HPDE6-E6E7 (cell line): Measurements from ENCODE around the gene CMTR2.
A peak's percentile ranks its signal among the peaks of the same experiment; 100 is the strongest.

Experiments used
- DNase-seq: peaks from one replicate; pipeline ENCODE4 v3.0.0; 2011; ENCODE audit warnings: missing footprints; ENCODE audit errors: extremely low spot score

The CMTR2 gene

GRCh38 chr16:71276589-71277334 lies 12.4 kb downstream of the CMTR2 start:
- no peak for DNase-seq

- DNase-seq, result no peak
These were observed 15.8 kb downstream of the CMTR2 start for GRCh38 chr16:71273384-71273783.

- no peak for DNase-seq
These were observed 24.9 kb downstream of the CMTR2 start for GRCh38 chr16:71264299-71264698.

DNA sequence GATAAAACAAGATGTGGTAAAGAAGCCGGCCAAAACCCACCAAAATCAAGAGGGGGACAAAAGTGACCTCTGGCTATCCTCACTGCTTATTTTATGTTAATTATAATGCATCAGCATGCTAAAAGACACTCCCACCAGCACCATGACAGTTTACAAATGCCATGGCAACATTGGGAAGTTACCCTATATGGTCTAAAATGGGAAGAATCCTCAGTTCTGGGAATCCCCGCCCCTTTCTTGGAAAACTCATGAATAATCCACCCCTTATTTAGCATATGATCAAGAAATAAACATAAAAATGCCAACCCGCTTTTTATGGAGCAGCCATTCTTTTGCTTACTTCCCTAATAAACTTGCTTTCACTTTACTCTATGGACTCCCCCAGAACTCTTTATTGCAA lies 25.6 kb downstream of the CMTR2 start:
- DNase-seq, result no peak

- DNase-seq, result no peak
These were observed 26.8 kb downstream of the CMTR2 start for GRCh38 chr16:71262391-71262790.

GRCh38 chr16:71260995-71261394 lies 28.2 kb downstream of the CMTR2 start:
- DNase-seq, result no peak

GRCh38 chr16:71259086-71259485 lies 30.1 kb downstream of the CMTR2 start:
- DNase-seq, result no peak

GRCh38 chr16:71258372-71258771 lies 30.8 kb downstream of the CMTR2 start:
- no peak for DNase-seq

DNA sequence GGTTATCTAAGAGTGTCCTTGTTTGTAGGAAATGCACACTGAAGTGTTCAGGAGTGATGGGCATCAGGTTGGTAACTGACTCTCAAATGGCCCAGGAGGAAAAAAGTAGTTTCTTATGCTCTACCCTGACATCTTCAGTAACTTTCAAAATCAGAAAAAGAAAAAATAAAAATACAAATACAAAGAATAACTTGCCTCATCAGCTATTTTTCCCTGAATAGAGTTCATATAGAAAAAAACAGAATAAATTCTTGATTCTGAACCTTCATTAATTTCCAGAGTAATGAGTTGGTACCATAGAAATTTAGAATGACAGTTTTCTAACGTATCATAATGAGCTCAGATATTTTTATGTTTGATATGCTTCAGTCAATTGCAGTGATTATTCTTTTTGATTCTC lies 31.4 kb downstream of the CMTR2 start:
- no peak for DNase-seq

DNA sequence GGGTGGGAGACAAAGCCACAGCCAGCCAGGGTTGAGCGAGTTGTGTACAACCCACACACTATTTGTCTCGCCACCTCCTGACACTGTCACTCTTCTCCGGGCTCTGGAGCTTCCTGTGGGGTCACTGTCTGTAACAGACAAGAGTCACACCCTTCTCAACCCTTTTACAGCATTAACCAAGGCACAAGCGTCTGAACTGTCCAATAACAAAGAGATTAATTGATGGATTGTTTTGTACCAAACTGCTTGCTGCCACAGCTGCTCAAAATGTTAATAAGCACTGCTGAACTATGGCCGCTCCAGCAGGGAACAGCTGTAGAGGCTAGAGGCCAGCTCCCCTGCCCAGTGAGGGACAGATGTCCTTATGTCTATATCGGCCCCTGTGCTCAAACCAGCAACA lies 33.5 kb downstream of the CMTR2 start:
- DNase-seq, result no peak

- no peak for DNase-seq
These were observed 34.2 kb downstream of the CMTR2 start for GRCh38 chr16:71254832-71255525.

GRCh38 chr16:71250461-71251235 lies 38.6 kb downstream of the CMTR2 start:
- DNase-seq, result peak; percentile 72

- no peak for DNase-seq
These were observed 39.8 kb downstream of the CMTR2 start for GRCh38 chr16:71249399-71249798.

DNA sequence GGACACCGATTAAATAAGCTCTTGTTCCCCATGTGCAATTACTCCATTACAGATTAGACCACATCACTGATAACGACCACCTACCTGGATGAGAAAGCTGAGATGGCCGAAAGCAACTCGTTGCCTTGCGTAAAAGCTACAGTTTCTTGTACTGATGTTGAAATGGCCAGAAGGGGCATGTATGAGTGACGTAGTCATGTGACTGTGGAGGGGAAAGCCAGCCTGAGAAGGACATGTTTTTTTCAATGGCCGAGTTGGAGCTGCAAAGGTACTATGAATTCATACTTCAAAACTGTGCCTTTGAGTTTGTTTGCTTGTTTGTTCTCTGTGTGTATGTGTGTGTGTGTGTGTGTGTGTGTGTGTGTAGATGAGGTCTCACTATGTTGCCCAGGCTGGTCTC lies 41.7 kb downstream of the CMTR2 start:
- no peak for DNase-seq

DNA sequence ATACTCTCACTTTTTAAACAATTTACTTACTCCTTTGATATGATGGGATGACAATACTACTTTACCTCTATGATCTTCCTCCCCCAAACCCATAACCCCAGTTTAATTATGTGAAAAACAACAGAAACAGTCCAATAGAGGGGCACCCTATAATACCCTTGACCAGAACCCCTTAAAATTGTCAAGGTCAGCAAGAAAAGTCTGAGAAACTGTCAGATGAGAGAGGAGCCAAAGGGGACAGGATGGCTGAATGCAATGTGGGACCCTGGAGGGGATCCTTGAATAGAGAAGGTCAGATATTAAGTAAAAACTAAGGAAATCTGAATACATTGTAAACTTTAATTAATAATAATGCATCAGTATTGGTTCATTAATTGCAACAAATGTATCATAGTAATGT lies 42.9 kb downstream of the CMTR2 start:
- no peak for DNase-seq

GRCh38 chr16:71244521-71244920 lies 44.7 kb downstream of the CMTR2 start:
- no peak for DNase-seq

DNA sequence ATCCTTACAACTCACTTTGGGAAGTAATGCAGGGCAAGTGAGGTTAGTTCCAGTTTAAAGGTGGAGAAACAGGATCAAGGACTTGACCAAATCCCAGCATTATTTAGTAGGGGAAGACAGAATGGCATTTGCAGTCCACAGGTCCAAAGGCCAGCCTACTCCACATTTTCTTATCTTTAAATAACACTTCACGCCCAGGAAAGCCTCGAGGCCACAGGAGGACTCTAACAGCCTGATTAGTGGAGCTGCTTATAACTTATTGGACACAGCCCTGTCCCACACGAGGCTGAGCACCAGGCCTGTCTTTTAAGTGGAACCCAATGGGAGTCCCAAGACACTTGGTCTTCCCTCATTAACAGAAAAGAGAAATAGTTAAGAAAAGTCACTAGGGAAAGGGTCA lies 46.6 kb downstream of the CMTR2 start:
- no peak for DNase-seq

GRCh38 chr16:71242036-71242435 lies 47.2 kb downstream of the CMTR2 start:
- no peak for DNase-seq
